ENCODE measurements around the gene COL18A1.

COL18A1 gene

DNA sequence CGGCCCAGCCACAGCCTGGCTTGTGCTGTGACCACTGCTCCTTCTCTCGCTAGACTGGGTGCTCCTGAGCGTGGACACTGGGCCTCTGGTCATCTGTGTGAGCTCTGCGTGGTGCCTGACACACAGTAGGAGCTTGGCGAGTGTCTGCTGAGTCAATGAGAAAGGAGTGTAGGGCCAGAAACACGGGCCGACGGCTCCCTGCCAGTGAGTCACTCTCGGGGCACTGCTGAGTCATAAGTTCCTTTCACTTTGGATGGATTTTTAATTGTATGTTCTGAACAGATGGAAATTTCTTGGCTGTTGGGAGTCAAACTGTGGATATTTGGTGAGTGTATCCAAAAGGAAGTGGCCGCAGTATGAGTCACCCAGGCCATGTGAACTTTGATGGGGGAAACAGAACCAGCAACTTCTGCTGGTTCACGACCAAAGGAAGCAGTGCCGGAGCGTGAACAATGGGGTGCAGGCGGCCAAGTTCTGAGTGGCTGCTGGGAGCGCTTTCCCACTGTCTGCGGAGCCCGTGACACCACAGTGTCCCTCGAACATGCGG is 41.0 kb upstream of the COL18A1 start:
- no peak overlapping the region for H3K4me3 ChIP-seq (ENCODE audit: control insufficient read depth, low read depth, low read length)
- peak; percentile 100 for DNase-seq (ENCODE audit: low read depth)
- TF ChIP-seq, protein P1, sequence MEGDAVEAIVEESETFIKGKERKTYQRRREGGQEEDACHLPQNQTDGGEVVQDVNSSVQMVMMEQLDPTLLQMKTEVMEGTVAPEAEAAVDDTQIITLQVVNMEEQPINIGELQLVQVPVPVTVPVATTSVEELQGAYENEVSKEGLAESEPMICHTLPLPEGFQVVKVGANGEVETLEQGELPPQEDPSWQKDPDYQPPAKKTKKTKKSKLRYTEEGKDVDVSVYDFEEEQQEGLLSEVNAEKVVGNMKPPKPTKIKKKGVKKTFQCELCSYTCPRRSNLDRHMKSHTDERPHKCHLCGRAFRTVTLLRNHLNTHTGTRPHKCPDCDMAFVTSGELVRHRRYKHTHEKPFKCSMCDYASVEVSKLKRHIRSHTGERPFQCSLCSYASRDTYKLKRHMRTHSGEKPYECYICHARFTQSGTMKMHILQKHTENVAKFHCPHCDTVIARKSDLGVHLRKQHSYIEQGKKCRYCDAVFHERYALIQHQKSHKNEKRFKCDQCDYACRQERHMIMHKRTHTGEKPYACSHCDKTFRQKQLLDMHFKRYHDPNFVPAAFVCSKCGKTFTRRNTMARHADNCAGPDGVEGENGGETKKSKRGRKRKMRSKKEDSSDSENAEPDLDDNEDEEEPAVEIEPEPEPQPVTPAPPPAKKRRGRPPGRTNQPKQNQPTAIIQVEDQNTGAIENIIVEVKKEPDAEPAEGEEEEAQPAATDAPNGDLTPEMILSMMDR (conservative IDR thresholded peaks at IDR 0.05; ENCODE audit: control insufficient read depth, insufficient read depth, low read depth, low read length): no peak

DNA sequence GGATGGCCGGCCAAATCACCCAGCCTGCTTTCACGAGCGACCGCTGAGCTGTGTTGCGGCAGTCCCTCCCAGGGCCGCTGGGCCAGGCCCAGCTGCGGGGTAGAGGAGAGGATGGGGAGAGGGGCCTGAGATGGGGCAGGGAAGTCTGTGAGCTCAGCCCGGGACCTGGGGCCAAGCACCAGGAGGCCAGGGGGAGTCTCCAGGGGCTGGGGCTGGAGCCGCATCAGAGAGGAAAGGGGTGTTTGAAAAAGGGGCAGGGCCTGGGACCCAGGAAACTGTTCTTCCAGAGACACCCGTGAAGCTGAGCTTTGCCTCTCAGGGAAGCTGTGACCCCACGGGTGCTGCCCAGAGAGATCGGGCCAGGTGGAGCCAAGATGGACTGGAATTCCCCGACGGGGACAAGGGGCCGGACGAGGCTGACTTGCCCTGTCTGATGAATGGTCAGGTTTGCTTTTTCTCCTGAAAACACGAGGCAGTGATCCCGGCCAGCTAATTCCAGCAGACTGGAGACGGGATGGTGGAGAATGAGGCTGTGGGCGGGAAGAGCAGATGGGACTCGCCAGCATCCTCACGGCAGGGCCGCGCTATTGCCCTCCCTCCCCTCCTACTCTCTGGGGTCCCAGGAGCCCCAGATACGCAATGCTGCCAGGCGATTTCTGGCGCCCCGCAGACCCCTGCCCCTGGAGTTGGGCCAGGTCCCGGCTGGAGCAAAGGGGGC is 40.3 kb upstream of the COL18A1 start:
- TF ChIP-seq, protein P1 (conservative IDR thresholded peaks at IDR 0.05; ENCODE audit: control insufficient read depth, insufficient read depth, low read depth, low read length): no peak
- DNase-seq (ENCODE audit: low read depth): peak; percentile 92
- peak overlapping the region; percentile 0 for H3K4me3 ChIP-seq (ENCODE audit: control insufficient read depth, low read depth, low read length)

DNA sequence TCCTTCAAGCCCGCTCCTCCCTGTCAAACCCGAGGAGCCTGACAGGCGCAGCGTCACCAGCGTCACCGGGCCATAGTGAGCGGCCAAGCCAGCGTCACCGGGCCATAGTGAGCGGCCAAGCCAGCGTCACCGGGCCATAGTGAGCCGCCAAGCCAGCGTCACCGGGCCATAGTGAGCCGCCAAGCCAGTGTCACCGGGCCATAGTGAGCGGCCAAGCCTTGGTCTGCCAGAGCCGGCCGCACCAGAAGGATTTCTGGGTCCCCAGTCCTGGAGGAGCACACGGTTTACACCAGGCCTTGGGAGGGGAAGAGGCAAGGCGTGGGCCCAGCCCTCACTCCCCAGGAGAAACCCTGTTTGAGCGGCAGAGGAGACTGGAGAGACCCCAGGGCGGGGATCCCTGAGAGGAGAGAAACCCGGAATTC is 39.8 kb upstream of the COL18A1 start:
- peak overlapping the region; percentile 15 for H3K4me3 ChIP-seq (ENCODE audit: control insufficient read depth, low read depth, low read length)
- no peak for DNase-seq (ENCODE audit: low read depth)
- TF ChIP-seq, protein P1 (conservative IDR thresholded peaks at IDR 0.05; ENCODE audit: control insufficient read depth, insufficient read depth, low read depth, low read length): no peak

DNA sequence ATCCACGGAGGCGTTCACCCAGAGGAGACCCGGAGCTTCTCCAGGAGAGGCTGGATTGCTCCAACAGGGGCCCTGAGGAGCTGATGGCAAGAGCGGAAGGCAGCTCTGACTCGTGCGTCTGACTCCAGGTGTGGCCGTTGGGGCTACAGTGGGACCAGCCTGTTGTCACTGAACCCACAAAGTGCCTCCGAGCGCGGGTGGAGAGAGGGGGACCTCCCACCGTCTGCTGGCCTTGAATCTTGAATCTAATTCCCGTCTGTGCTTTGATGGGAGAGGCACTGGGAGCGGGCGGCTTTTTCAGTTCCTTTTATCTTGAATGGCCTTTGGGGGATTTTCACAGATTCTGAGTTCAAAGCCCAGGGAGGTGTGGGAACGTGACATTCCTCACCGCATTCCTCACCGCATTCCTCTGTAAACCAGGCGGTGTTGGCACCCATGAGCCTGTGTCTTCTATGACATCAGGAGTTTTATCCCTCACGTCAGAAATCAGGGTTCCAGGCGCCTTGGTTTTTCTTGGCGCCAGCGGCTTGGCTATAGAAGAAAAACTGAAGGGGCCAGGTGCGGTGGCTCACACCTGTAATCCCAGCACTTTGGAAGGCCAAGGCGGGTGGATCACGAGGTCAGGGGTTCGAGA is 39.2 kb upstream of the COL18A1 start:
- peak overlapping the region; percentile 15 for H3K4me3 ChIP-seq (ENCODE audit: control insufficient read depth, low read depth, low read length)
- DNase-seq (ENCODE audit: low read depth): peak; percentile 55
- TF ChIP-seq, protein P1 (conservative IDR thresholded peaks at IDR 0.05; ENCODE audit: control insufficient read depth, insufficient read depth, low read depth, low read length): no peak

DNA sequence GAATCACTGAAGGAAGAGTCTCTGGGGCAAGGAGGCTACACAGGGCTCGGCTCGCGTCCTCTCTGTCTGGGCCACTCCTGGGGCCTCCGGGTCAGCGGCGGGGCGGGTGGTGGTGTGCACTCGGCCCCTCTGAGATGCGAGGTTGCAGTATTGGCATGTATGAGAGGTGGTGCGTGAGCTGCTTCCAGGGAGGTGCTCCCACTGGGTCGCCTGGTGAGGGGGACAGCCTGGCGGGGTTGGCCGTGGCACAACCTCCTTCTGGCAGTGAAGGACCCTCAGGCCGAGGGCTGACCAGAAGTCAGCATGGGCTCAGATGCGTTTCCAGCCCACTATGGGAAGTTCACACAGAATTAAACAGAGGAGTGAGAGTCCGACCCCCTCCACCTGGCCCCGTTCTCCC is 38.5 kb upstream of the COL18A1 start:
- H3K4me3 ChIP-seq (ENCODE audit: control insufficient read depth, low read depth, low read length): no peak overlapping the region
- TF ChIP-seq, protein P1 (conservative IDR thresholded peaks at IDR 0.05; ENCODE audit: control insufficient read depth, insufficient read depth, low read depth, low read length): no peak
- DNase-seq (ENCODE audit: low read depth): no peak

DNA sequence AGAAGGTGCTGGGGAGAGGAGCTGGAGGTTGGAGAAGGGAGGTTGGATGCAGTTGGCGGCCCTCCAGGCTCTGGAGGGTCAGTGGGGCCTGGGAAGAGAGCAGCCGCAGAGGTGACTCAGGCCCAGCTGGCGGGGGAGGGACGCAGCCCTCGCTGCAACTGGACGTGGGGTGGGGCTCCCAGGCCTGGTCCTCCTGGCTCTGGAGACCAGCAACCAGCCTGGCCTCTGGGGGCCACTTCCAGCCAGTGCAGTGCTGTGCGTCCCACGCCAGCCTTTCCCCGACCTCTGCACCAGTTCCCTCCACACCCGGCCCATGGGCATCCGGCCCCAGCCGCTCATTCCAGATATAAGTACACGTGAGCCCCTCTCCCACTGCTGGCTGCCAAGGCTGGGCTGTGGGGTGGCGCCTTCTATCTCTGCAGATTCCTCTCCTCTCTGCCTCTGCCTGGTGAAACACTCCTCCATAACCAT is 38.0 kb upstream of the COL18A1 start:
- peak; percentile 99 for DNase-seq (ENCODE audit: low read depth)
- TF ChIP-seq, protein P1 (conservative IDR thresholded peaks at IDR 0.05; ENCODE audit: control insufficient read depth, insufficient read depth, low read depth, low read length): peak; percentile 30

More for the DNA sequence above, 38.0 kb upstream of the COL18A1 start:
- no peak overlapping the region for H3K4me3 ChIP-seq (ENCODE audit: control insufficient read depth, low read depth, low read length)

Measured in fibroblast of mammary gland (primary cell).